ENCODE measurements around the gene CDC37L1. TPM values are rescaled to one million over a fixed set of nuclear protein-coding genes. Genes with fewer than 3 reads are reported as not detected.

Gene CDC37L1
- total RNA-seq, 2 donors from 2014 or later = 9.1 to 18.3 TPM

- DNase-seq (ENCODE audit: low spot score in 2 of 2) (no peak), ATAC-seq (no peak)
- Mint-ChIP-seq H3K36me3 (peaks cover 5 to 13% of the 10 kb centered on the region in 2 donors), H3K27ac (peak overlapping the region in 1 of 2 donors; percentile 45), H3K9me3 (no peaks in the 10 kb centered on the region)
Observed at GRCh38 chr9:4689021-4689420, 9.7 kb downstream of the CDC37L1 start.

- H3K27ac Mint-ChIP-seq = peak overlapping the region in 1 of 2 donors; percentile 64
- peak; percentile 84 to 94 for ATAC-seq
- DNase-seq (ENCODE audit: low spot score in 2 of 2) = no peak
Observed at GRCh38 chr9:4689687-4690104, 10.3 kb downstream of the CDC37L1 start.

GRCh38 chr9:4690144-4690543 is 10.8 kb downstream of the CDC37L1 start:
- Mint-ChIP-seq H3K36me3 (peaks cover 0 to 12% of the 10 kb centered on the region in 2 donors), H3K9me3 (no peaks in the 10 kb centered on the region), H3K27ac (peak overlapping the region in 1 of 2 donors; percentile 64)
- ATAC-seq = peak; percentile 18 to 30
- no peak for DNase-seq (ENCODE audit: low spot score in 2 of 2)

More at GRCh38 chr9:4689687-4690104, 10.3 kb downstream of the CDC37L1 start:
- Mint-ChIP-seq H3K9me3 (no peaks in the 10 kb centered on the region), H3K36me3 (peaks cover 2 to 16% of the 10 kb centered on the region in 2 donors)

- no peak overlapping the region for H3K27ac Mint-ChIP-seq
- peaks cover 0 to 12% of the 10 kb centered on the region in 2 donors for H3K36me3 Mint-ChIP-seq
- H3K9me3 Mint-ChIP-seq = no peaks in the 10 kb centered on the region
- peak; percentile 46 to 60 for ATAC-seq
- DNase-seq (ENCODE audit: low spot score in 2 of 2) = no peak
Observed at GRCh38 chr9:4691795-4692194, 12.4 kb downstream of the CDC37L1 start.

GRCh38 chr9:4700091-4700490 is 20.7 kb downstream of the CDC37L1 start:
- Mint-ChIP-seq H3K27ac (no peak overlapping the region), H3K36me3 (peaks cover 5 to 10% of the 10 kb centered on the region in 2 donors), H3K9me3 (no peaks in the 10 kb centered on the region)
- no peak for DNase-seq (ENCODE audit: low spot score in 2 of 2)
- no peak for ATAC-seq

- Mint-ChIP-seq H3K36me3 (peaks cover 5 to 12% of the 10 kb centered on the region in 2 donors), H3K27ac (no peak overlapping the region), H3K9me3 (no peaks in the 10 kb centered on the region)
- ATAC-seq = no peak
- no peak for DNase-seq (ENCODE audit: low spot score in 2 of 2)
Observed at GRCh38 chr9:4700932-4701331, 21.6 kb downstream of the CDC37L1 start.

GRCh38 chr9:4701526-4701925 is 22.2 kb downstream of the CDC37L1 start:
- DNase-seq (ENCODE audit: low spot score in 2 of 2) (no peak), ATAC-seq (no peak)
- Mint-ChIP-seq H3K9me3 (no peaks in the 10 kb centered on the region), H3K27ac (no peak overlapping the region), H3K36me3 (peaks cover 5 to 17% of the 10 kb centered on the region in 2 donors)

GRCh38 chr9:4704129-4704528 is 24.8 kb downstream of the CDC37L1 start:
- H3K36me3 Mint-ChIP-seq = peaks cover 5 to 32% of the 10 kb centered on the region in 2 donors

GRCh38 chr9:4706021-4706420 is 26.7 kb downstream of the CDC37L1 start:
- Mint-ChIP-seq H3K36me3 (peaks cover 5 to 43% of the 10 kb centered on the region in 2 donors), H3K27ac (no peak overlapping the region), H3K9me3 (no peaks in the 10 kb centered on the region)
- no peak for ATAC-seq
- DNase-seq (ENCODE audit: low spot score in 2 of 2) = no peak

More at GRCh38 chr9:4704129-4704528, 24.8 kb downstream of the CDC37L1 start:
- no peak for DNase-seq (ENCODE audit: low spot score in 2 of 2)
- Mint-ChIP-seq H3K27ac (no peak overlapping the region), H3K9me3 (no peaks in the 10 kb centered on the region)
- peak; percentile 45 to 59 for ATAC-seq

- H3K27ac Mint-ChIP-seq = no peak overlapping the region
- H3K9me3 Mint-ChIP-seq = no peaks in the 10 kb centered on the region
- ATAC-seq = no peak
- no peak for DNase-seq (ENCODE audit: low spot score in 2 of 2)
- peaks cover 7 to 39% of the 10 kb centered on the region in 2 donors for H3K36me3 Mint-ChIP-seq
Observed at GRCh38 chr9:4706971-4707622, 27.7 kb downstream of the CDC37L1 start.

- DNase-seq (ENCODE audit: low spot score in 2 of 2) (no peak), ATAC-seq (no peak)
- H3K9me3 Mint-ChIP-seq = peaks cover 0 to 6% of the 10 kb centered on the region in 2 donors
- peak overlapping the region in 1 of 2 donors; percentile 70 for H3K27ac Mint-ChIP-seq
- peaks cover 4 to 37% of the 10 kb centered on the region in 2 donors for H3K36me3 Mint-ChIP-seq
Observed at GRCh38 chr9:4709380-4709779, 30.0 kb downstream of the CDC37L1 start.

- H3K27ac Mint-ChIP-seq = peak overlapping the region in 1 of 2 donors; percentile 46
- H3K36me3 Mint-ChIP-seq = peaks cover 5 to 23% of the 10 kb centered on the region in 2 donors
- H3K9me3 Mint-ChIP-seq = peaks cover 0 to 6% of the 10 kb centered on the region in 2 donors
- DNase-seq (ENCODE audit: low spot score in 2 of 2) = no peak
- peak; percentile 29 to 34 for ATAC-seq
Observed at GRCh38 chr9:4713849-4714248, 34.5 kb downstream of the CDC37L1 start.

GRCh38 chr9:4714266-4715016 is 35.1 kb downstream of the CDC37L1 start:
- H3K9me3 Mint-ChIP-seq = peaks cover 0 to 6% of the 10 kb centered on the region in 2 donors
- ATAC-seq (no peak), DNase-seq (ENCODE audit: low spot score in 2 of 2) (no peak)
- H3K27ac Mint-ChIP-seq = no peak overlapping the region
- peaks cover 10 to 17% of the 10 kb centered on the region in 2 donors for H3K36me3 Mint-ChIP-seq

- DNase-seq (ENCODE audit: low spot score in 2 of 2) = no peak
- peaks cover 8 to 10% of the 10 kb centered on the region in 2 donors for H3K36me3 Mint-ChIP-seq
- ATAC-seq = no peak
- H3K27ac Mint-ChIP-seq = no peak overlapping the region
- peaks cover 0 to 6% of the 10 kb centered on the region in 2 donors for H3K9me3 Mint-ChIP-seq
Observed at GRCh38 chr9:4716163-4716562, 36.8 kb downstream of the CDC37L1 start.

GRCh38 chr9:4717815-4718214 is 38.4 kb downstream of the CDC37L1 start:
- Mint-ChIP-seq H3K36me3 (peaks cover 6% of the 10 kb centered on the region in 2 donors), H3K9me3 (peaks cover 0 to 6% of the 10 kb centered on the region in 2 donors), H3K27ac (no peak overlapping the region)
- no peak for DNase-seq (ENCODE audit: low spot score in 2 of 2)
- no peak for ATAC-seq

GRCh38 chr9:4718911-4719310 is 39.5 kb downstream of the CDC37L1 start:
- Mint-ChIP-seq H3K9me3 (peaks cover 0 to 3% of the 10 kb centered on the region in 2 donors), H3K36me3 (peaks cover 6 to 9% of the 10 kb centered on the region in 2 donors), H3K27ac (no peak overlapping the region)
- ATAC-seq = no peak
- no peak for DNase-seq (ENCODE audit: low spot score in 2 of 2)

GRCh38 chr9:4721736-4722135 is 42.4 kb downstream of the CDC37L1 start:
- H3K27ac Mint-ChIP-seq = no peak overlapping the region
- no peaks in the 10 kb centered on the region for H3K9me3 Mint-ChIP-seq
- no peak for DNase-seq (ENCODE audit: low spot score in 2 of 2)
- peaks cover 6 to 31% of the 10 kb centered on the region in 2 donors for H3K36me3 Mint-ChIP-seq
- ATAC-seq = no peak

All from activated naive CD4-positive, alpha-beta T cell treated with anti-CD3 and anti-CD28 coated beads, Interleukin-2, amount 50 U/mL, for 72 hours (primary cell).